Jurkat, Clone E6-1 (cell line): Measurements from ENCODE around the gene RDX.
"Not testable (repeated sequence)": the region's sequence is repeated elsewhere in the genome, so short reads cannot be mapped to it uniquely, and the experiment has no call there.

Experiments used
- DNase-seq: peaks from one replicate; pipeline ENCODE4 v3.0.0-alpha.2; 2011; ENCODE audit warnings: low read depth, low spot score
- H3K4me3 ChIP-seq: 2 replicates; pipeline ENCODE4 v1.5.1; 2011; ENCODE audit warnings: mild to moderate bottlenecking, low read length, control low read depth, moderate library complexity

The RDX gene

GRCh38 chr11:110311783-110312579 lies 15.6 kb upstream of the RDX start:
- DNase-seq, result no peak
- H3K4me3 ChIP-seq, result no peak overlapping the region

- no peak overlapping the region for H3K4me3 ChIP-seq
- DNase-seq, result no peak
Observed at GRCh38 chr11:110308071-110308470, 11.7 kb upstream of the RDX start.

- not testable (repeated sequence) for H3K4me3 ChIP-seq, DNase-seq
Observed at GRCh38 chr11:110306019-110306388, 9.6 kb upstream of the RDX start.

- H3K4me3 ChIP-seq, result no peak overlapping the region
- DNase-seq, result no peak
Observed at GRCh38 chr11:110305169-110306018, 9.0 kb upstream of the RDX start.

GRCh38 chr11:110303414-110303826 lies 7.0 kb upstream of the RDX start:
- no peak for DNase-seq
- H3K4me3 ChIP-seq, result no peak overlapping the region

- no peak for DNase-seq
- H3K4me3 ChIP-seq, result no peak overlapping the region
Observed at GRCh38 chr11:110301577-110301976, 5.2 kb upstream of the RDX start.

GRCh38 chr11:110301032-110301431 lies 4.6 kb upstream of the RDX start:
- no peak overlapping the region for H3K4me3 ChIP-seq
- DNase-seq, result no peak

- DNase-seq, result no peak
- H3K4me3 ChIP-seq, result no peak overlapping the region
Observed at GRCh38 chr11:110299006-110299785, 2.8 kb upstream of the RDX start.

GRCh38 chr11:110298301-110298765 lies 1.9 kb upstream of the RDX start:
- no peak for DNase-seq
- H3K4me3 ChIP-seq, result no peak overlapping the region

GRCh38 chr11:110297726-110298300 lies 1.4 kb upstream of the RDX start:
- no peak overlapping the region for H3K4me3 ChIP-seq
- DNase-seq, result no peak

GRCh38 chr11:110297076-110297725 lies 787 bp upstream of the RDX start:
- H3K4me3 ChIP-seq, result peak overlapping the region; percentile 76
- no peak for DNase-seq

GRCh38 chr11:110295531-110296225 lies 736 bp downstream of the RDX start:
- peak; percentile 20 for DNase-seq
- peak overlapping the region; percentile 76 for H3K4me3 ChIP-seq

GRCh38 chr11:110295086-110295485 lies 1.3 kb downstream of the RDX start:
- H3K4me3 ChIP-seq, result peak overlapping the region; percentile 76
- DNase-seq, result no peak

- H3K4me3 ChIP-seq, result no peak overlapping the region
- no peak for DNase-seq
Observed at GRCh38 chr11:110294509-110294908, 1.9 kb downstream of the RDX start.

- H3K4me3 ChIP-seq, result no peak overlapping the region
- DNase-seq, result peak; percentile 27
Observed at GRCh38 chr11:110293389-110293788, 3.0 kb downstream of the RDX start.

- not testable (repeated sequence) for DNase-seq, H3K4me3 ChIP-seq
Observed at GRCh38 chr11:110292146-110292545, 4.3 kb downstream of the RDX start.

GRCh38 chr11:110290591-110291334 lies 5.7 kb downstream of the RDX start:
- DNase-seq, result no peak
- no peak overlapping the region for H3K4me3 ChIP-seq
